ENCODE data around the gene ITGB2.
A peak's percentile ranks its signal among the peaks of the same experiment; 100 is the strongest.

ITGB2 gene

GRCh38 chr21:44865561-44866280, 55.0 kb downstream of the ITGB2 start:
- no peak for TF ChIP-seq CTCF (IDR thresholded peaks at IDR 0.05; ENCODE audit: low read length, missing control alignments)
- H3K4me3 ChIP-seq (replicated peaks; ENCODE audit: low read depth, low read length): no peak overlapping the region

GRCh38 chr21:44862869-44863685, 57.6 kb downstream of the ITGB2 start:
- no peak for TF ChIP-seq CTCF (IDR thresholded peaks at IDR 0.05; ENCODE audit: low read length, missing control alignments)
- no peak for DNase-seq (ENCODE audit: low read depth)
- no peak overlapping the region for H3K4me3 ChIP-seq (replicated peaks; ENCODE audit: low read depth, low read length)

More at GRCh38 chr21:44865561-44866280, 55.0 kb downstream of the ITGB2 start:
- DNase-seq (ENCODE audit: low read depth): peak; percentile 17

- H3K4me3 ChIP-seq (replicated peaks; ENCODE audit: low read depth, low read length): no peak overlapping the region
- no peak for TF ChIP-seq CTCF (IDR thresholded peaks at IDR 0.05; ENCODE audit: low read length, missing control alignments)
- no peak for DNase-seq (ENCODE audit: low read depth)
These were observed 61.9 kb downstream of the ITGB2 start for GRCh38 chr21:44858791-44859190.

- no peak overlapping the region for H3K4me3 ChIP-seq (replicated peaks; ENCODE audit: low read depth, low read length)
- DNase-seq (ENCODE audit: low read depth): no peak
- no peak for TF ChIP-seq CTCF (IDR thresholded peaks at IDR 0.05; ENCODE audit: low read length, missing control alignments)
These were observed 62.4 kb downstream of the ITGB2 start for GRCh38 chr21:44858291-44858690.

GRCh38 chr21:44857127-44857892, 63.4 kb downstream of the ITGB2 start:
- no peak for TF ChIP-seq CTCF (IDR thresholded peaks at IDR 0.05; ENCODE audit: low read length, missing control alignments)
- DNase-seq (ENCODE audit: low read depth): no peak

GRCh38 chr21:44856131-44856530, 64.6 kb downstream of the ITGB2 start:
- DNase-seq (ENCODE audit: low read depth): no peak
- H3K4me3 ChIP-seq (replicated peaks; ENCODE audit: low read depth, low read length): no peak overlapping the region
- no peak for TF ChIP-seq CTCF (IDR thresholded peaks at IDR 0.05; ENCODE audit: low read length, missing control alignments)

More at GRCh38 chr21:44857127-44857892, 63.4 kb downstream of the ITGB2 start:
- H3K4me3 ChIP-seq (replicated peaks; ENCODE audit: low read depth, low read length): no peak overlapping the region
